AG04449 (cell line): ENCODE results near the gene LILRA5.

Experiments
- CTCF ChIA-PET: fragments of 350-600 bp; formaldehyde crosslinking; extraction: SDS; loops from one replicate; lab custom pipeline; 2021; ENCODE audit warnings: antibody characterized with exemption; lab: Yijun Ruan, JAX
- POLR2A ChIA-PET: fragments of 400-600, 350-600 bp; formaldehyde crosslinking; extraction: SDS; loops from one replicate; lab custom pipeline; 2020; ENCODE audit warnings: antibody characterized with exemption, inconsistent platforms; lab: Yijun Ruan, JAX
- DNase-seq: peaks from one replicate; pipeline ENCODE4 v3.0.0-alpha.2; 2010; ENCODE audit warnings: low read depth, low spot score
- H3K4me3 ChIP-seq: 2 replicates; pipeline ENCODE4 v1.5.1; 2011; ENCODE audit warnings: low read depth, mild to moderate bottlenecking, control low read depth, low read length
- CTCF ChIP-seq: IDR thresholded peaks from one replicate; pipeline ENCODE4 v1.5.1; 2011; ENCODE audit warnings: mild to moderate bottlenecking, moderate library complexity, low read length, control low read depth, inconsistent platforms; ENCODE audit not compliant: insufficient read depth; ENCODE audit errors: missing control alignments

The LILRA5 gene

GRCh38 chr19:54354761-54355160 is 41.8 kb upstream of the LILRA5 start:
- CTCF ChIA-PET, result no interaction called here
- POLR2A ChIA-PET, result no interaction called here
- no peak for TF ChIP-seq CTCF

GRCh38 chr19:54352546-54352945 is 39.6 kb upstream of the LILRA5 start:
- POLR2A ChIA-PET, result no interaction called here
- H3K4me3 ChIP-seq, result no peak overlapping the region
- DNase-seq, result no peak
- CTCF ChIA-PET, result no interaction called here
- no peak for TF ChIP-seq CTCF

More at GRCh38 chr19:54354761-54355160, 41.8 kb upstream of the LILRA5 start:
- DNase-seq, result no peak
- H3K4me3 ChIP-seq, result no peak overlapping the region

- TF ChIP-seq CTCF, result no peak
- H3K4me3 ChIP-seq, result no peak overlapping the region
- CTCF ChIA-PET, result no interaction called here
- POLR2A ChIA-PET, result no interaction called here
- DNase-seq, result no peak
These were observed 39.1 kb upstream of the LILRA5 start for GRCh38 chr19:54352041-54352440.

- POLR2A ChIA-PET, result no interaction called here
These were observed 38.5 kb upstream of the LILRA5 start for GRCh38 chr19:54351474-54351873.

GRCh38 chr19:54345938-54346386 is 33.0 kb upstream of the LILRA5 start:
- CTCF ChIA-PET, result no interaction called here
- TF ChIP-seq CTCF, result no peak
- POLR2A ChIA-PET, result no interaction called here
- H3K4me3 ChIP-seq, result no peak overlapping the region
- no peak for DNase-seq

More at GRCh38 chr19:54351474-54351873, 38.5 kb upstream of the LILRA5 start:
- CTCF ChIA-PET, result interaction anchor here (1.0 kb wide), 1 partner anchor 26 kb away, joined by 4 read pairs; no protein-coding TSS in a partner anchor
- H3K4me3 ChIP-seq, result no peak overlapping the region
- DNase-seq, result no peak
- no peak for TF ChIP-seq CTCF

GRCh38 chr19:54343868-54344267 is 30.9 kb upstream of the LILRA5 start:
- ChIA-PET POLR2A (no interaction called here), CTCF (no interaction called here)
- no peak for TF ChIP-seq CTCF
- H3K4me3 ChIP-seq, result no peak overlapping the region
- no peak for DNase-seq
